Measurements from ENCODE around the gene VSX1.

The VSX1 gene

DNA sequence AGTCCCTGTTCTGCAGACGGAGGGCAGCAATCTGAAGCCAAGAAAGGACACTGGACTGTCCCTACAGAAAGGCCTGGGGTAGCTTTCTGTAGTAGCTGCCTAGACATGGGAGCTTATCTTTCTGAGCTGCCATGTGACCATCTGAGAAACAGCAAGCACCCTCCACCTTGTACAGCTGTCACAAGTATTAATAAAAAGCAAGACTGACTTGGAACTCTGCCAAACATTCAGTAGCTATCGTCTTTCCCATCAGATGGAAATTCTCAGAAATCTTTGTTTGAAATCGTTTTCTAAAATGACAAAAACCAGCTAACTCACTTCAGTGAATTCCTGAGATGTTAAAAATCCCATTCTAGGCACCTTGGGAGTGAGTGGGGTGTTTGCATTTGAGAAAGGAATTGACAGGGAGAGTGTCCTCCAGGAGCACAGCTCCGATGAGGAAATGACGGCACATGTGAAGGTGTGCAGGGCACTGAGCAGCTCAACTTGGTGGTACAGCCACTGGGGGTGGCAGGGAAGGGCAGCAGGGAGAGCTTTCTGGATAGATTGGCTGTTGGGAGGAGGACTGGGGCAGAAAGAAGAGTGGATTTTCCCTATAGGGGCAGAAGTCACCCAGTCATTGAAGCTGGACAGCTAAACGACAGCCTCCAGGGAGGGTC, 48.5 kb downstream of the VSX1 start:
- peak overlapping the region; percentile 3 for H3K27ac Mint-ChIP-seq
- H3K4me3 Mint-ChIP-seq = no peak overlapping the region
- H3K4me1 Mint-ChIP-seq = peaks cover 64% of the 10 kb centered on the region
- no peaks in the 10 kb centered on the region for H3K9me3 Mint-ChIP-seq
- ATAC-seq = no peak
- H3K27me3 Mint-ChIP-seq = no peaks in the 10 kb centered on the region
- peaks cover 16% of the 10 kb centered on the region for H3K36me3 Mint-ChIP-seq

- H3K9me3 Mint-ChIP-seq = no peaks in the 10 kb centered on the region
- H3K27ac Mint-ChIP-seq = peak overlapping the region; percentile 3
- no peak overlapping the region for H3K4me3 Mint-ChIP-seq
- H3K27me3 Mint-ChIP-seq = no peaks in the 10 kb centered on the region
- ATAC-seq = no peak
- H3K36me3 Mint-ChIP-seq = peaks cover 16% of the 10 kb centered on the region
- H3K4me1 Mint-ChIP-seq = peaks cover 58% of the 10 kb centered on the region
Observed at GRCh38 chr20:25032478-25033264, 49.3 kb downstream of the VSX1 start.

DNA sequence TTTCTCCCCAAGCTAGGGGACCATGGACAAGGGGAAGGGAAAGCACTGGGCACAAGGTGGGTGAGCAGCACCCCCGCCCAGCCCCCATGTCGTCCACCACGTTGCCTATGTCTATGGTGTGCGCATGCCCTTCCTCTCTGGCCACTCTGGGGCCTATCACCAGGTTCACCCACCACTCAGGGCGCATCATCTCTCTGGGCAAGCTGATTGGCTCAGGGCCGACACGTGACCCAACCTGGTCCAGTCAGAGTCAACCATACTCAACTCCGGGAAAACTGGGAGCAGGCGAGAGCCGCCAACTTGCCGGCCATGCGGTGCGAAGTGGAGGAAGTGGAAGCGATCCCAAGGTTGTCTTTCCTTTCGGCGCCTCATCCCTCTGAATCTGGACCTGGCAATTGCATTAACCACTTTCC, 49.9 kb downstream of the VSX1 start:
- Mint-ChIP-seq H3K9me3 (no peaks in the 10 kb centered on the region), H3K27me3 (no peaks in the 10 kb centered on the region), H3K27ac (no peak overlapping the region), H3K4me1 (peaks cover 58% of the 10 kb centered on the region), H3K4me3 (no peak overlapping the region), H3K36me3 (peaks cover 22% of the 10 kb centered on the region)
- ATAC-seq = no peak

DNA sequence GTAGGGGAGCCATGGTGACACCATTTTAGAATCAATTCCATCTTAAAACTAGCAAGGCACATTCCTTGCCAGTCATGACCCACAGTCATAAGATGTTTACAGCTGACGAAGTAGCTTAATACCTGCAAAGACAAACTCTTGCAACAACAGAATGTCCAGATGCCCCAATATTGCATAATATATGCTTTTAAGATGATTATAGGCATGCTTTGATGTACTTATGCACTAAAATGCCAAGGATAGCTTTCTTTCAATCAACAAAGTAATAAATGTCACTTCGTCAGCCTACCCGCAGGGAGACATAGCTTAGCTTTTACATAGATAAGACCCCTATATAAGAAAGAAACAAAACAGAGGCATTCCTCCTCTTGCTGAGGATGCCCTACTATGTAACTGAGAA, 50.7 kb downstream of the VSX1 start:
- H3K4me3 Mint-ChIP-seq = no peak overlapping the region
- ATAC-seq = no peak
- no peaks in the 10 kb centered on the region for H3K9me3 Mint-ChIP-seq
- H3K27me3 Mint-ChIP-seq = no peaks in the 10 kb centered on the region
- H3K4me1 Mint-ChIP-seq = peaks cover 51% of the 10 kb centered on the region
- peaks cover 22% of the 10 kb centered on the region for H3K36me3 Mint-ChIP-seq
- H3K27ac Mint-ChIP-seq = no peak overlapping the region

DNA sequence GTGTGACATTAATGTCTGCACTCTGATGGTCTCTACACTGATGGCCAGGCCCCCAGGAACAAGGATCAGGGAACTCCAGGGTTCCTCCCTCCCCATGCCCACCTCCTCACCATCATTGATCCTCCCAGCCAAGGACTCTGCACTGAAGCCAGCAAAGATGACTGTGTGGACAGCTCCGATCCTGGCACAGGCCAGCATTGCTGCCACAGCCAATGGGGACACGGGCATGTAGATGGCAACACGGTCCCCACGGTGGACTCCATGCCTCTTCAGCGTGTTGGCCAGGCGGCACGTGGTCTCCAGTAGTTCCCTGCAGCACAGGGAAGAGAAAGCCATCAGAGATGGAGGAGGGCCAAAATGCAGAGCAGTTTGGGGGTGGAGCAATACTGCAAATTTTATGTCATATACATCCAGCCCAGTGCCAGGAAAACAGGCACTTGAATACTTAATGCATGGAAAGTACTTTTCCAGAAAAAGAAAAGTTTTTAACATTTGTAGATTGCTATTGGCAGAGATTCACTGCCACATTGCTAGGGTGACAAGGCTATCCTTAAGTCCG, 51.2 kb downstream of the VSX1 start:
- ATAC-seq = no peak
- H3K27ac Mint-ChIP-seq = no peak overlapping the region
- H3K36me3 Mint-ChIP-seq = peaks cover 22% of the 10 kb centered on the region
- H3K27me3 Mint-ChIP-seq = no peaks in the 10 kb centered on the region
- H3K9me3 Mint-ChIP-seq = no peaks in the 10 kb centered on the region
- H3K4me1 Mint-ChIP-seq = peaks cover 45% of the 10 kb centered on the region
- no peak overlapping the region for H3K4me3 Mint-ChIP-seq

GRCh38 chr20:25030007-25030648, 51.8 kb downstream of the VSX1 start:
- no peak for ATAC-seq
- no peak overlapping the region for H3K27ac Mint-ChIP-seq
- H3K9me3 Mint-ChIP-seq = no peaks in the 10 kb centered on the region
- H3K36me3 Mint-ChIP-seq = peaks cover 22% of the 10 kb centered on the region
- H3K4me1 Mint-ChIP-seq = peaks cover 39% of the 10 kb centered on the region
- no peak overlapping the region for H3K4me3 Mint-ChIP-seq
- no peaks in the 10 kb centered on the region for H3K27me3 Mint-ChIP-seq

DNA sequence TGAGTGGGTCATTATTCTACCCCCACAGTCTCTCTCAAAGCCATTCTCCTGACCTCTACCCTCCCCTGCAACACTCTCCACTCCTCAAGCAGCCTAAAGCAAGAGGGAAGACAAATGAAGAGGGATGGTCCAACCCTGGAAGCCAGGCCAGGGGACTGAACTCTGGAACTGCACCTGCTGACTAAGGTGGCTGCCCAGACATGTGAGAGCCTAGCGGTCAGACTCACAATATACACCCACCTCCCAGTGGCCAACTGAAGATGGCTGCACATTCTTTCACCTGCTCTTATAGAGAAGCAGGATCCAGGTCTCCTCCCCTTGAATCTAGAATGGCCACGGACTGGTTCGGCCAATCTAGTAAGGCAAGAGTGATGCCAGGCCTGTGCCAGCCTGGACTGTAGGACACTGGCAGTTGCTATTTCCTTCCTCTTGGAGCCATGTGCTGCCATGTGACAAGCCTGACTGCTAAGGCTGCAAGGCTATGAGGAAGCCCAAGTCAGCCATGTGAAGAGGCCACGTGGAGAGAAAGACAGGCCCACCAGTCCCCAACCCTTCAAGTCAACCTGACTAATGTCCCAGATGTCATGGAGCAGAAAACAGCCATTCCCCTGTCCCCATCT, 55.8 kb downstream of the VSX1 start:
- no peak overlapping the region for H3K4me3 Mint-ChIP-seq
- no peaks in the 10 kb centered on the region for H3K27me3 Mint-ChIP-seq
- ATAC-seq = no peak
- peaks cover 27% of the 10 kb centered on the region for H3K4me1 Mint-ChIP-seq
- peaks cover 39% of the 10 kb centered on the region for H3K36me3 Mint-ChIP-seq
- H3K27ac Mint-ChIP-seq = no peak overlapping the region
- no peaks in the 10 kb centered on the region for H3K9me3 Mint-ChIP-seq
